Erythroblast (primary cell): ENCODE measurements around the gene PGD.
A peak's percentile ranks its signal among the peaks of the same experiment; 100 is the strongest.

Experiments
- DNase-seq, 2 experiments: peaks; one replicate each; lab custom pipeline; 2025; lab: John Stamatoyannopoulos, UW
- GATA1 ChIP-seq: IDR thresholded peaks from 2 replicates; pipeline ENCODE4 v1.6.1; 2011; ENCODE audit warnings: low read depth, mild to moderate bottlenecking, control low read depth, low read length, moderate library complexity
- POLR2A ChIP-seq: IDR thresholded peaks from 2 replicates; pipeline ENCODE4 v1.6.1; 2011; ENCODE audit warnings: mild to moderate bottlenecking, low read length

Gene PGD

DNA sequence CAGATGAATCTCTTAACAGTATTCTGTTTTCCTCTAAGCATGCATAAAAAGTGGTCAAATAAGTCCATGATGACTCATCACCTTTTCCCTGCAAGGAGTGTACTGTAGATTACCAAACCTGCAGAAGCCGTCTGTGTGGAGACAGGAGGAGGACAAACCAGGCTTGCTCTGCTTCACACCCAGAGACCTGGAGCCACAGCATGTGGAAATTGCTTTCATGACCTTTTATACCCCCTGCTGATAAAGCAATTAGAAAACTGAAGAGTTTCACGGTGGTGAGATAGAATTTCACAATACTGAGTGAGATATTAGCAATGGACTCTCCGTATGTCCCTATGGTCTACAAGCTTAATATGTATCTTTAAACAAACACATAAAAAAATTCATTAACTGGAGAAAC is 60.3 kb downstream of the PGD start:
- peak; percentile 87 to 91 for DNase-seq
- no peak for TF ChIP-seq POLR2A
- TF ChIP-seq GATA1: no peak

DNA sequence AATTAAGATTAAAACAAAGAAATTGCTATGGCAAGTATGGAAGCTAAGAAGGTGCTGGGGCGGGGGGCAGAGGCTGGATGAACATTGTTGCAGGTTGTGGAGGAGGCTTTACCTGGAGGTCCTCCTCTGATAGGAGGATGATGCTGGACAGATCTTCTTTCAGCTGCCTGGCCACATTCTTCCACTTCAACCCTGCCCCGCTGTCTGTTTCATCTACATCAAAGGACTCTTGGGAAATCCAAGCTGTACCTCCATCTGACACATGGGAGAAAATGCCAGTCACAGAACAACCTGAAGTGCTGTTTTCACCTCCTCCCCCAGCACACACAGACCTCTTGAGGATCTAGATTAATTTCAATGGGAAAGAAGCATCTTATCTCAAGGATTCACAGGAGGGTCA is 68.2 kb downstream of the PGD start:
- no peak for TF ChIP-seq POLR2A
- no peak for TF ChIP-seq GATA1
- DNase-seq: no peak

DNA sequence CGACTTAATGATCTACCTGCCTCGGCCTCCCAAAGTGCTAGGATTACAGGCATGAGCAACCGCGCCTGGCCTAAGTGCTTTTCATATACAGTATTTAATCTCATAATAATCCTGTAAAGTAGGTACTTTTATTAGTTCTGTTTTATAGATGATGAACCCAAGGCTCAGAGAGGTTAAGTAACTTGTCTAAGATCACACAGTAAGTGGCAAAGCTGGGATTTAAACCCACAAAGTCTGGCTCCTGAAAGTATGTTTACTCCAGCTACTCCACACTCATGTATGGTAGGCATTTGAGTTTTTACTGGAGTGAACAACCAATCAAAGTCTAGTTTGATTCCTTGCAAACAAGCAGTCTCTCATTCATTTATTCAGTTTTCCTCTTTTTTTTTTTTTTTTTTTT is 71.2 kb downstream of the PGD start:
- TF ChIP-seq GATA1 (no peak), POLR2A (no peak)
- no peak for DNase-seq
